HL-60/S4 treated with retinoic acid at 250 ng/mL for 4 days and 3 days (cell line): ENCODE results near the gene KDM5B.
"Not testable (repeated sequence)": the region's sequence is repeated elsewhere in the genome, so short reads cannot be mapped to it uniquely, and the experiment has no call there.

ENCODE experiments used
- in situ Hi-C: fragments of 300-500 bp; cut with MboI; formaldehyde crosslinking; loops from 2 replicates; pipeline ENCODE4 v1.7.0; 2022; ENCODE audit warnings: low sequenced_read_pairs

Gene KDM5B

GRCh38 chr1:202812176-202813026 lies 4.2 kb upstream of the KDM5B start:
- in situ Hi-C loops, result no loop called here

GRCh38 chr1:202811296-202812175 lies 3.3 kb upstream of the KDM5B start:
- in situ Hi-C loops, result no loop called here

DNA sequence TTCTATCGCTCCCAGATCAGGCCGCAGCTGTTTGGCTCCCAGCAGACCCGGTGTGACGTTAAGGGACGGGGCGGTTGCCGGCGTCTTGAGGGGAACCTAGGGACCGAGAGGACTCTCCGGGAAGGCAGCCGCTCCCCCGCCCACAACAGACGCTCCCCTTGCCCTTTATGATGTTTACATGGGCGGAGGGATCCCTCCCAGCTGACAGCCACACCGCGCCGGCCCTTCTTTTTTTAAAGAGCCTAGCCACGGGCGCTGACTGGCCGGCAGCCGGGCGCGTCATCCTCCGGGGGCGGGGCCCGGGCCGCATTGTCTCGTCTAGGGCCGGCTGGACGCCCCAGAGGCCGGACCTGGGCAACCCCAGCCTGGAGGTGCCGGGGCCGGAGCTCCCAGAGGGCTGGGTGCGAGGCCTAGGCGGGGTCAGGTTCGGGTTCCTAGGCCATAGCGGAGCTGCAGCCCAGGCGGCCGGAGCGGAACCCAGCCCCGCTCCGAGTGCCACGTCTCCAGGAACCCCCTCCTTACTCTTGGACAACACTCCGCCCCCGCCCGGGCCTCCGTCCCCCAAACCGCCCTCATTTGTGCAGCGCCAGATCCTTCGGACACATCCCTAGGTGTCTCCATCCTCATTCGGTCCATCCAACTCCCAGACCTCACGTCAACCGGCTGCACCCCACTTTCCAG lies 2.5 kb upstream of the KDM5B start, which contains the start of gene PCAT6:
Gene PCAT6, plus strand, starts transcription at position 340 of the 681 bp plus-strand sequence.
- in situ Hi-C loops, result no loop called here

GRCh38 chr1:202810193-202810614 lies 2.0 kb upstream of the KDM5B start:
- in situ Hi-C loops, result no loop called here

- in situ Hi-C loops, result no loop called here
Measured at GRCh38 chr1:202809597-202810159, 1.5 kb upstream of the KDM5B start.

- in situ Hi-C loops, result no loop called here
Measured at GRCh38 chr1:202807451-202807925, 733 bp downstream of the KDM5B start.

DNA sequence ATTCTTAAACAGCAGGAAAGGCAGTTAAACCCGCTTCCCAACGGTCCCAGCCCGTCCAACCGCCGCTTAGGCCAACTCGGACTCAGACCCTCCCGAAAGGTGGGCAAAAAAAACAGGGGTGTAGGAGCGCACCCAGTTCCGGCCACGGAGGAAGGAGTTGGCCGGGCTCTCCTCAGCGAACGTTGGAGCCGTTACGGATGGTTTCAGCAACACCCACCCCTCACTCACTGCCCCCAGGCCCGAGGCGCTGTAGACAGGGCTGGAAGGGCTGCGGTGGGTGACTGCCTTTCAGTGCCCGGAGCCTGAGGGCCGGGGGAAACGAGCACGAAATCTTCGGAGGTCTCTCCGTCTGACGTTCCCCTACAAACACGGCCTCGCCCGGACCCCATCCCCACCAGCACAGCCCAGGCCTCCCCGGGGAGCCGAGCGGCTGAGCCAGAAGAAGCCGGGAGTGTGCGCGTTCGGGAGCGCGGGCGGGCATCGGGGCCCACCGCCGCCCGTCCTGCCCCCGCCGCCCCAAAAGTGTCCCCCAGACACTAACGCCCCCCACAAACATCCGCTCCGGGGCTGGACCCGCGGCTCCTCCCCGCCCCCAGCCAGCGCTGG lies 1.3 kb downstream of the KDM5B start:
- in situ Hi-C loops, result no loop called here

- in situ Hi-C loops, result no loop called here
Measured at GRCh38 chr1:202805886-202806844, 2.1 kb downstream of the KDM5B start.

DNA sequence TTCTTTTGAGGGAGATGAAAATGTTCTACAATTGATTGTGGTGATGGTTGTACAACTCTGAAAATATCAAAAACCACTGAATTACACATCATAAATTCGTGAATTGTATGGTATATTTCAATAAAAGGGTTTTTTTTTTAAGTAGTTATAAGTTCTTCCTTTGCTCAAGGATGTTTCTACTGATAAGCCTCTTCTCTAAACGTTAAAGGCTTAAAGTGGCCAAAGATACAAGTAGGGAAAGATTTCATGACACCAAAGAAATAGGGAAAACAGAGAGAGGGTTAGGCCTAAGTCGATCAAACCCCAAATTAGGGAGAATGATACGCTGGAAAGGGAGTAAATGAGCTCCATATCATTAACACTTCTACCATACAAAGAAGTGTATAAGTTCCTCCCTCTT lies 4.1 kb downstream of the KDM5B start:
- in situ Hi-C loops, result no loop called here

- in situ Hi-C loops, result no loop called here
Measured at GRCh38 chr1:202802998-202803932, 5.0 kb downstream of the KDM5B start.

DNA sequence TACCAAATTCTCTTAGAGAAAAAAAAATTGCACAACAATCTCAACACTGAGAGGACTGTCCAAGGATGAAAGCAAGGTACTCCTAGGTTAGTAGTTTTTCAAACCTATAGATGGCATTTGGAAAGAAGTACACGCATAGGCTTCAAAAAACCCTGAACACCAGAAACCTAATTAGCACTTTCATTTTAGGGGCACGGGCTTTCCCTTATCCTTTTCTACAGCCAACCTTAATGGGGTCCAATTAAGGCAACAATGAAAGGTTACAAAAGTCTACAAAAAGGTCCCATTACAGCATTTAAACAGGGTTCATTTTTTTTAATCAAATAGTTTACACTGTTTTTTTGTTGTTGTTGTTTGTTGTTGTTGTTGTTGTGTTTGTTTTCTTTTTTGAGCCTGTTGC lies 6.2 kb downstream of the KDM5B start:
- in situ Hi-C loops, result no loop called here

DNA sequence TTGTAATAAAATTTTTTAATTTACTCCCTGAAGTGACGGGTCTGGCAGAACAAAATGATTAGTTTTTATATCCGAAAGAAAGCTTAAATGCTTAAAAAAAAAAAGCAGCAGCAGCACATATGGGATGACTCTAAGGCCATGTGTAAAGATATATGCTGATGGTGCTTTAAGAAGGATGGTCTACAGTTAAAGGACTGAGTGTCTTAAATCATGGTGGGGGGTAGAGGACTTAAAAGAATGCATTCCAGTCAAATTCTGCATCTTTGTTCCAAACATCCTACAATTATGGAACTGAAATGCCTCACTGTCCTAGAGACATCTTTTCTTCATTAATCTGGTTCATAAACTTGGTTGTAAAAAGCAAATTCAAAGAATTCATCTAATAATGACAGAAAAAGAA lies 7.0 kb downstream of the KDM5B start:
- in situ Hi-C loops, result no loop called here

- in situ Hi-C loops, result no loop called here
Measured at GRCh38 chr1:202800742-202801141, 7.5 kb downstream of the KDM5B start.

DNA sequence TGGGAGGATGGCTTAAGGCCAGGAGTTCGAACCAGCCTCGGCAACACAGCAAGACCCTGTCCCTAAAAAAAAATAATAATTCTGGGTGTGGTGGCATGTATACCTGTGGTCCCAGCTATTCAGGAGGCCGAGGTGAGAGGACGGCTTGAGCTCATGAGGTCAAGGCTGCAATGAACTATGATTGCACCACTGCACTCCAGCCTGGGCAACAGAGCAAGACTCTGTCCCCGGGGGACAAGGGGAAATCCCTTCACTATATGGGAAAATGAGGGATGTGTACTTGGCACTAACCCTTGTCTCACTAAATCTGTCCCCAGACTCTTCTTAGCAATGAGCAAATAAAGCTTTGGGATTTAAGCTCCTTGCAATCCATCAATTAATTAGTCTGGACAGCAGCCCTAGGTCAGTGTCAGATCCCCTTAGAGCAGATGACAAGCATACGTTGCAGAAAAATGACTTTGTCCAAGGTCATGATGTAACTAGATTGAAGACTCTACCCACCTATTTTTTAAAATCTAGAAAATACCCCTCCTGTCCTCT lies 9.4 kb downstream of the KDM5B start:
- in situ Hi-C loops, result no loop called here

- in situ Hi-C loops, result no loop called here
Measured at GRCh38 chr1:202798260-202798659, 10.0 kb downstream of the KDM5B start.

GRCh38 chr1:202796670-202797069 lies 11.6 kb downstream of the KDM5B start:
- in situ Hi-C loops, result no loop called here

- in situ Hi-C loops, result not testable (repeated sequence)
Measured at GRCh38 chr1:202794931-202795330, 13.3 kb downstream of the KDM5B start.
